ENCODE data around the gene VAPA.

DNA sequence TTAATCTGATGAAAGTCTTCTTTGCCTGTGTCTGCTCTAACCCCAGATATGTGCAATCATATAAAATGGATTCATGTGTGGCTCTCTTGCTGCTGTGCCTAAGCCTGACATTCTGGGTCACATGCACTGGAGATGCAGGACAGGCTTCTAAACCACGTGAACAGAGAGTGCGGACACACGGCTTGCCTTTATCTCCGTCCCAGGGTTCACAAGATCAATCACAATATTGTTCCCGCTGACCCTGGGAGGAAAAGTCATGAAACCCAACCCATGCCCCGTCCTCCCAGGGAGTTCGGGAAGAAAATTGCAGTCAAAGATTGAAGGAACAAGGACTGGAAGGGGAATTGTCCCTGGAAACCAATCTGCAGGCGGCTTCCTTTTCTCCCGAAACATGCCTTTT, 74.8 kb downstream of the VAPA start:
- TF ChIP-seq, protein P1, sequence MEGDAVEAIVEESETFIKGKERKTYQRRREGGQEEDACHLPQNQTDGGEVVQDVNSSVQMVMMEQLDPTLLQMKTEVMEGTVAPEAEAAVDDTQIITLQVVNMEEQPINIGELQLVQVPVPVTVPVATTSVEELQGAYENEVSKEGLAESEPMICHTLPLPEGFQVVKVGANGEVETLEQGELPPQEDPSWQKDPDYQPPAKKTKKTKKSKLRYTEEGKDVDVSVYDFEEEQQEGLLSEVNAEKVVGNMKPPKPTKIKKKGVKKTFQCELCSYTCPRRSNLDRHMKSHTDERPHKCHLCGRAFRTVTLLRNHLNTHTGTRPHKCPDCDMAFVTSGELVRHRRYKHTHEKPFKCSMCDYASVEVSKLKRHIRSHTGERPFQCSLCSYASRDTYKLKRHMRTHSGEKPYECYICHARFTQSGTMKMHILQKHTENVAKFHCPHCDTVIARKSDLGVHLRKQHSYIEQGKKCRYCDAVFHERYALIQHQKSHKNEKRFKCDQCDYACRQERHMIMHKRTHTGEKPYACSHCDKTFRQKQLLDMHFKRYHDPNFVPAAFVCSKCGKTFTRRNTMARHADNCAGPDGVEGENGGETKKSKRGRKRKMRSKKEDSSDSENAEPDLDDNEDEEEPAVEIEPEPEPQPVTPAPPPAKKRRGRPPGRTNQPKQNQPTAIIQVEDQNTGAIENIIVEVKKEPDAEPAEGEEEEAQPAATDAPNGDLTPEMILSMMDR (IDR thresholded peaks at IDR 0.05; ENCODE audit: insufficient read depth, low read length), result no peak
- TF ChIP-seq POLR2AphosphoS5 (IDR thresholded peaks at IDR 0.05; ENCODE audit: low read depth) (no peak), GABPA (IDR thresholded peaks at IDR 0.05; ENCODE audit: low read depth) (no peak)
